DOHH2 (cell line): ENCODE results near the gene SPHKAP.

Experiments
- H3F3A ChIP-seq: fragments of 200-600 bp; sonication (generic), shearing (Covaris generic); 2 replicates; pipeline ENCODE4 v1.6.0; 2016; ENCODE audit warnings: antibody characterized with exemption, mild to moderate bottlenecking; ENCODE audit not compliant: control insufficient read depth, insufficient read depth
- H3K27ac ChIP-seq: fragments of 200-600 bp; sonication (generic); 2 replicates; pipeline ENCODE4 v1.5.1; 2014; ENCODE audit warnings: low read depth, mild to moderate bottlenecking, low read length, moderate library complexity
- H3K27me3 ChIP-seq: fragments of 200-600 bp; sonication (generic); 2 replicates; pipeline ENCODE4 v1.6.1; 2014; ENCODE audit warnings: mild to moderate bottlenecking, low read length, mixed read lengths; ENCODE audit not compliant: control insufficient read depth
- H3K36me3 ChIP-seq: fragments of 200-600 bp; sonication (generic); 2 replicates; pipeline ENCODE4 v1.6.1; 2014; ENCODE audit warnings: mild to moderate bottlenecking, low read length, moderate library complexity, mixed read lengths; ENCODE audit not compliant: control insufficient read depth
- H3K4me1 ChIP-seq: fragments of 200-600 bp; sonication (generic); 2 replicates; pipeline ENCODE4 v1.6.1; 2014; ENCODE audit warnings: mild to moderate bottlenecking, low read length, mixed read lengths; ENCODE audit not compliant: control insufficient read depth
- H3K4me2 ChIP-seq: fragments of 200-600 bp; sonication (generic); 2 replicates; pipeline ENCODE4 v1.6.0; 2014; ENCODE audit warnings: mild to moderate bottlenecking, low read length, moderate library complexity
- H3K4me3 ChIP-seq: fragments of 200-600 bp; sonication (generic); 2 replicates; pipeline ENCODE4 v1.5.1; 2014; ENCODE audit warnings: mild to moderate bottlenecking, low read length, mixed read lengths
- H3K79me2 ChIP-seq: fragments of 200-600 bp; sonication (generic); 2 replicates; pipeline ENCODE4 v1.6.1; 2014; ENCODE audit warnings: mild to moderate bottlenecking, low read length, mixed read lengths; ENCODE audit not compliant: control insufficient read depth
- H3K9me2 ChIP-seq: fragments of 200-600 bp; sonication (generic); replicated peaks from 2 replicates; pipeline ENCODE4 v1.6.1; 2014; ENCODE audit warnings: mild to moderate bottlenecking, low read length, mixed read lengths; ENCODE audit not compliant: control insufficient read depth
- H3K9me3 ChIP-seq: fragments of 200-600 bp; sonication (generic); 2 replicates; pipeline ENCODE4 v1.6.1; 2014; ENCODE audit warnings: antibody characterized with exemption, low read length, mixed read lengths; ENCODE audit not compliant: control insufficient read depth, insufficient read depth
- H4K20me1 ChIP-seq: fragments of 200-600 bp; sonication (generic); 2 replicates; pipeline ENCODE4 v1.6.0; 2014; ENCODE audit warnings: low read depth, mild to moderate bottlenecking, antibody characterized with exemption, low read length, moderate library complexity; ENCODE audit not compliant: control insufficient read depth, insufficient read depth
- CTCF ChIP-seq: fragments of 200-600 bp; sonication (generic); IDR thresholded peaks from one replicate; pipeline ENCODE4 v1.5.1; 2014; ENCODE audit warnings: antibody characterized with exemption, mild to moderate bottlenecking, low read depth, low read length; ENCODE audit not compliant: poor library complexity, severe bottlenecking
- EZH2phosphoT487 ChIP-seq: fragments of 200-600 bp; sonication (generic); IDR thresholded peaks from 2 replicates; pipeline ENCODE4 v1.6.1; 2017; ENCODE audit warnings: borderline replicate concordance, mild to moderate bottlenecking, antibody characterized with exemption, low read length, moderate library complexity, mixed read lengths

Gene SPHKAP

GRCh38 chr2:228067309-228067708 lies 114.2 kb downstream of the SPHKAP start:
- Histone ChIP-seq H3K4me3 (no peak overlapping the region), H4K20me1 (no peaks in the 10 kb centered on the region), H3K4me1 (no peaks in the 10 kb centered on the region), H3K9me2 (no peaks in the 10 kb centered on the region), H3K27ac (no peak overlapping the region), H3K4me2 (no peak overlapping the region), H3F3A (no peaks in the 10 kb centered on the region), H3K27me3 (no peaks in the 10 kb centered on the region), H3K9me3 (no peaks in the 10 kb centered on the region), H3K79me2 (no peaks in the 10 kb centered on the region), H3K36me3 (no peaks in the 10 kb centered on the region)
- no peak for TF ChIP-seq CTCF
- TF ChIP-seq EZH2phosphoT487, result no peak

GRCh38 chr2:228066126-228066798 lies 115.2 kb downstream of the SPHKAP start:
- no peaks in the 10 kb centered on the region for H3K36me3 ChIP-seq
- H3K27me3 ChIP-seq, result no peaks in the 10 kb centered on the region
- no peak overlapping the region for H3K4me2 ChIP-seq
- no peak overlapping the region for H3K27ac ChIP-seq
- TF ChIP-seq EZH2phosphoT487 (no peak), CTCF (no peak)
- no peaks in the 10 kb centered on the region for H3K4me1 ChIP-seq
- no peaks in the 10 kb centered on the region for H3K9me3 ChIP-seq
- H3K79me2 ChIP-seq, result no peaks in the 10 kb centered on the region
- no peak overlapping the region for H3K4me3 ChIP-seq
- H4K20me1 ChIP-seq, result no peaks in the 10 kb centered on the region
- H3K9me2 ChIP-seq, result no peaks in the 10 kb centered on the region
- H3F3A ChIP-seq, result no peaks in the 10 kb centered on the region

GRCh38 chr2:228065686-228066085 lies 115.8 kb downstream of the SPHKAP start:
- Histone ChIP-seq H3K4me1 (no peaks in the 10 kb centered on the region), H3K4me3 (no peak overlapping the region), H3K9me2 (no peaks in the 10 kb centered on the region), H3K9me3 (no peaks in the 10 kb centered on the region), H3K27me3 (no peaks in the 10 kb centered on the region), H3K36me3 (no peaks in the 10 kb centered on the region), H3K4me2 (no peak overlapping the region), H3K79me2 (no peaks in the 10 kb centered on the region), H3K27ac (no peak overlapping the region), H3F3A (no peaks in the 10 kb centered on the region), H4K20me1 (no peaks in the 10 kb centered on the region)
- TF ChIP-seq EZH2phosphoT487 (no peak), CTCF (no peak)
